ENCODE data around the gene ESPN. TPM values are rescaled to one million over a fixed set of nuclear protein-coding genes. Genes with fewer than 3 reads are reported as not detected.

Gene ESPN
- total and polyA plus RNA-seq, 2 of the 8 experiments (the other 6 are each of a cell fraction or from before 2014, with no cell fraction given), result 5.2 to 16.3 TPM

DNA sequence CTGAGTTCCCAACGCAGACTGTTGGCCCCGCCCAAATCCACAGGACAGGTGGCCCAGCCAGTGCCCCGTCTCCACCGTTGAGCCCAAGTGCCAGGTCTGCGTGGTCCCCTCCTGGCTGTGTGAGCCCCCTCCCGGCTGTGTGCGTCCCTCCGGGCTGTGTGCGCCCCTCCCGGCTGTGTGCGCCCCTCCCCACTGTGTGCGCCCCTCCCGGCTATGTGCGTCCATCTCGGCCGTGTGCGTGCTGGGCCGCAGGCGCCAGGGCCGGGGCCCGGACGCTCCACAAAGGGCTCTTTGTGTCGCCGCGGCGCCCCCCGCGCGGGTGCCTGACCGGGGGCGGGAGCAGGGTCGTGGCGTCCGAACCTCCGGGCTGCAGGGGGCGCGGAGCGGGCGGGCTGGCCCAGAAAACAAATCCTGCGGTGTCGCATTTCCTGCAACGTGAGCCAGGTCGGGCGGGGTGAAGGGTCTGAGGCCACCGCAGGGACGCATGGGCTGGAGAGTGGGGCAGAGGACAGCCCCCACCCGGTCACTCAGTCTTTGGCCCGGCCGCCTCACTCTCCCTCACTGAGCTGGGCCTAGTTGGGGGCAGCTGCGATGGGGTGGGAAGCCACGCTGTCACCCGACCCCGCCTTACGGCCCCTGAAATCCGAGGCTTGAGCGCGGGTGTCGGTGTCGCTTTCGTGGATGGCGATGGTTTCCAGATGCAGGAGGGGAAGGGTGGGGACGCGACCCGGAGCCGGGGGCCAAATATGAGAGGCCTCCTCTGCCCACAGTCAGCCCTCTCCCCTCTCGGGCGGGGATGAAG lies 22.6 kb downstream of the ESPN start:
- ChIA-PET CTCF (ENCODE audit: partially characterized antibody) (interaction anchor here (0.8 to 18.8 kb wide), 19 partner anchors 8 to 207 kb away, joined by 3 to 321 read pairs (median 7); partner anchors contain the start of genes HES2, PLEKHG5 and TNFRSF25), POLR2A (ENCODE audit: partially characterized antibody) (interaction anchor here (0.7 to 12.2 kb wide), 5 partner anchors 8 to 24 kb away, joined by 3 to 123 read pairs (median 3); partner anchors contain the start of gene TNFRSF25)
- no peak overlapping the region for H3K14ac ChIP-seq (ENCODE audit: insufficient read length)
- H3K27me3 ChIP-seq (replicated peaks in 1 of 4; ENCODE audit: control insufficient read depth in 3 of 4, extremely low read depth in 1 of 4, insufficient read depth in 3 of 4, low read length in 3 of 4), result peaks cover 0 to 8% (median 2%) of the 10 kb centered on the region in 4 experiments; a peak in 2 of 7 replicates
- no peaks in the 10 kb centered on the region for H3K36me3 ChIP-seq (ENCODE audit: control insufficient read depth in 2 of 4, insufficient read depth in 4 of 4, low read length in 3 of 4)
- H2BK12ac ChIP-seq (ENCODE audit: low read depth, low read length), result peak overlapping the region; percentile 80; the same call in 1 of the 2 replicates
- no peak overlapping the region for H2AFZ ChIP-seq (ENCODE audit: low read length)
- peaks cover 0 to 4% of the 10 kb centered on the region in 2 experiments for H4K20me1 ChIP-seq (replicated peaks in 1 of 2; ENCODE audit: control insufficient read depth in 1 of 2, insufficient read depth in 2 of 2, low read length in 2 of 2)
- H3K18ac ChIP-seq (ENCODE audit: extremely low read depth, low read length), result peak overlapping the region; percentile 60
- H3K4me3 ChIP-seq (ENCODE audit: extremely low read depth in 1 of 4, insufficient read depth in 2 of 4, low read depth in 3 of 4, low read length in 4 of 4), result peak overlapping the region; percentile 41 to 61 (median 42)
- no peaks in the 10 kb centered on the region for H3K79me1 ChIP-seq (ENCODE audit: low read depth, low read length)
- no peak overlapping the region for H2BK120ac ChIP-seq (replicated peaks; ENCODE audit: low read depth, low read length)
- peak overlapping the region; percentile 81; the same call in 1 of the 2 replicates for H2BK15ac ChIP-seq (ENCODE audit: low read length)
- H3K79me2 ChIP-seq (ENCODE audit: control insufficient read depth in 1 of 2, insufficient read depth in 2 of 2, low read length in 2 of 2), result no peaks in the 10 kb centered on the region
- no peak overlapping the region for H2BK20ac ChIP-seq (ENCODE audit: low read length)
- peaks cover 0 to 28% (median 13%) of the 10 kb centered on the region in 4 experiments; a peak in 6 of 7 replicates for H3K4me1 ChIP-seq (replicated peaks in 1 of 4; ENCODE audit: control insufficient read depth in 3 of 4, insufficient read depth in 4 of 4, low read length in 3 of 4)
- no peak overlapping the region for H3K27ac ChIP-seq (ENCODE audit: low read depth, low read length)
- H3K9me3 ChIP-seq (ENCODE audit: insufficient read depth in 2 of 2, low read depth in 1 of 2, low read length in 1 of 2), result no peaks in the 10 kb centered on the region
- no peak overlapping the region for H3K4ac ChIP-seq (replicated peaks; ENCODE audit: insufficient read length, low read depth, low read length)
- no peak overlapping the region for H3K23ac ChIP-seq (ENCODE audit: insufficient read length)
- 0 out of 2 replicates have a peak overlapping the region, but pooled peaks have one; percentile 65 for H2AK5ac ChIP-seq (ENCODE audit: low read depth, low read length)
- peak overlapping the region; percentile 71; the same call in 1 of the 2 replicates for H2BK5ac ChIP-seq (ENCODE audit: low read depth, low read length)
- peak overlapping the region; percentile 74 for H4K91ac ChIP-seq (replicated peaks; ENCODE audit: insufficient read length, low read length)
- peak in 1 of 2 experiments; percentile 76 for DNase-seq (ENCODE audit: low read depth in 1 of 2, low spot score in 2 of 2)
- peak overlapping the region; percentile 10 for H3K56ac ChIP-seq (replicated peaks; ENCODE audit: insufficient read length, low read depth, low read length)
- WGBS, 2 experiments (ENCODE audit: extremely low coverage in 1 of 2, insufficient coverage in 1 of 2, insufficient read length in 1 of 2, insufficient replicate concordance in 2 of 2, low coverage in 1 of 2, low lambda C conversion rate in 2 of 2, missing lambda C conversion rate in 1 of 2), result 3% methylated on average over 42 of the region's 67 CpGs; no CpG with 5 or more reads in 1 of the 2 experiments
- peak overlapping the region; percentile 68 for H4K8ac ChIP-seq (ENCODE audit: extremely low read depth, insufficient read depth, low read length)
- H4K5ac ChIP-seq (ENCODE audit: insufficient read length, low read depth, low read length), result peak overlapping the region; percentile 80
- H3K23me2 ChIP-seq (ENCODE audit: low read depth, low read length), result peaks cover 10% of the 10 kb centered on the region; the same call in 1 of the 2 replicates
- H3K4me2 ChIP-seq (ENCODE audit: insufficient read depth in 1 of 2, low read depth in 2 of 2, low read length in 2 of 2), result peak overlapping the region; percentile 78 to 79
- H3K9ac ChIP-seq (replicated peaks in 1 of 4; ENCODE audit: extremely low read depth in 1 of 4, low read depth in 3 of 4, low read length in 3 of 4), result no peak overlapping the region; a peak in 1 of 7 replicates
- no peak for FAIRE-seq
- TF ChIP-seq SIX5 (IDR thresholded peaks at IDR 0.05; ENCODE audit: low read depth, low read length) (no peak), TEAD4 (IDR thresholded peaks at IDR 0.05; ENCODE audit: low read depth, low read length) (no peak), CREB1 (IDR thresholded peaks at IDR 0.05) (peak; percentile 5; the same call in 1 of the 2 replicates), PHF8 (conservative IDR thresholded peaks at IDR 0.05; ENCODE audit: low read depth, low read length) (0 out of 2 replicates have a peak, but pooled peaks have one; percentile 32)

All from H1 (cell line).